Testis (tissue), 2 donors: Measurements from ENCODE around the gene BCL11B.

ENCODE experiments used
- CTCF ChIP-seq, 3 experiments: fragments of 450-650 bp in 2 of 3; fragments of 200-600 bp in 1 of 3; sonication (generic) in 1 of 3; IDR thresholded peaks; one replicate each; pipeline ENCODE4 v1.5.1; 2016 to 2019; ENCODE audit warnings: antibody characterized with exemption in 3 of 3, mild to moderate bottlenecking in 2 of 3, moderate library complexity in 1 of 3
- POLR2A ChIP-seq: fragments of 450-650 bp; IDR thresholded peaks from one replicate; pipeline ENCODE4 v1.6.1; 2017; ENCODE audit warnings: antibody characterized with exemption, mild to moderate bottlenecking, moderate library complexity

- TF ChIP-seq CTCF (IDR thresholded peaks at IDR 0.05), result no peak
- TF ChIP-seq POLR2A, result no peak
Measured at GRCh38 chr14:99229654-99230207, 42.3 kb downstream of the BCL11B start.
